CD4-positive, alpha-beta T cell (primary cell): ENCODE results near the gene XPC. TPM values are rescaled to one million over a fixed set of nuclear protein-coding genes. Genes with fewer than 3 reads are reported as not detected.
A peak's percentile ranks its signal among the peaks of the same experiment; 100 is the strongest.

Experiments
- ATAC-seq: fragments of 200-7000 bp; cut with Tn5 transposase; one replicate; pipeline ENCODE4 v1.10.0; 2022; ENCODE audit warnings: mild to moderate bottlenecking; ENCODE audit not compliant: poor library complexity
- CTCF ChIA-PET: fragments of 350-600 bp; sonication (Branson Sonifier 250); formaldehyde crosslinking; loops from one replicate; lab custom pipeline; 2021; ENCODE audit warnings: antibody characterized with exemption, inconsistent platforms; lab: Charles Lee
- POLR2A ChIA-PET: fragments of 350-600 bp; sonication (Branson Sonifier 250); formaldehyde crosslinking; loops from one replicate; lab custom pipeline; 2021; ENCODE audit warnings: antibody characterized with exemption, inconsistent platforms; lab: Charles Lee
- DNase-seq, 14 experiments: peaks; one replicate each; pipeline ENCODE4 v3.0.0-alpha.2; 2013 to 2020; ENCODE audit warnings: mixed read lengths in 2 of 14
- H3K27ac ChIP-seq, 2 donors: one replicate each; pipeline versions ENCODE4 v1.5.1 to v1.7.0; 2013; ENCODE audit warnings: low read length in 2 of 2, low read depth in 1 of 2, mild to moderate bottlenecking in 1 of 2
- H3K27me3 ChIP-seq, 2 experiments: 1 replicate in 1 of 2; 2 replicates in 1 of 2; pipeline versions ENCODE4 v1.6.1 to v1.7.0; 2013; ENCODE audit warnings: low read length in 2 of 2, control low read depth in 1 of 2, mild to moderate bottlenecking in 1 of 2, moderate library complexity in 1 of 2; ENCODE audit not compliant: insufficient read depth in 2 of 2, control insufficient read depth in 1 of 2
- H3K36me3 ChIP-seq: one replicate; pipeline ENCODE4 v1.6.1; 2013; ENCODE audit warnings: low read length, control low read depth; ENCODE audit not compliant: insufficient read depth
- H3K4me1 ChIP-seq: one replicate; pipeline ENCODE4 v1.6.1; 2013; ENCODE audit warnings: low read length, control low read depth; ENCODE audit not compliant: insufficient read depth
- H3K4me3 ChIP-seq: one replicate; pipeline ENCODE4 v1.5.1; 2013; ENCODE audit warnings: mild to moderate bottlenecking, low read length, moderate library complexity
- H3K9me3 ChIP-seq, 2 experiments: 1 replicate in 1 of 2; 2 replicates in 1 of 2; pipeline versions ENCODE4 v1.6.1 to v1.7.0; 2013; ENCODE audit warnings: low read length in 2 of 2, mild to moderate bottlenecking in 2 of 2, control low read depth in 1 of 2, moderate library complexity in 1 of 2; ENCODE audit not compliant: control insufficient read depth in 1 of 2, insufficient read depth in 1 of 2
- H3K27ac Mint-ChIP-seq: one replicate; pipeline ENCODE4 v1.8.0; 2020; ENCODE audit warnings: mixed read lengths
- H3K27me3 Mint-ChIP-seq: one replicate; pipeline ENCODE4 v1.8.0; 2021; ENCODE audit warnings: mixed read lengths
- H3K36me3 Mint-ChIP-seq: one replicate; pipeline ENCODE4 v1.8.0; 2021; ENCODE audit warnings: low read depth, mixed read lengths
- H3K4me1 Mint-ChIP-seq: one replicate; pipeline ENCODE4 v1.8.0; 2021; ENCODE audit warnings: low read depth, mixed read lengths
- H3K4me3 Mint-ChIP-seq: one replicate; pipeline ENCODE4 v1.8.0; 2020; ENCODE audit warnings: mild to moderate bottlenecking, mixed read lengths
- H3K9me3 Mint-ChIP-seq: one replicate; pipeline ENCODE4 v1.8.0; 2020; ENCODE audit warnings: mixed read lengths
- intact Hi-C, 2 experiments: fragments of 100-400 bp; cut with DNase I in 1 of 2; cut with micrococcal nuclease in 1 of 2; formaldehyde crosslinking; loops; one replicate each; pipeline versions ENCODE4 v1.15.1 to v1.9.0; 2023 to 2025; cut with DNase I, micrococcal nuclease
- total RNA-seq, 174 experiments: library from RNA in 2 of 174; stranded (reverse) in 2 of 174; gene quantifications; one replicate each; pipeline ENCODE4 v1.2.3 and lab custom pipeline; 2021 to 2026
- TF ChIP-seq, protein P1 (sequence below): fragments of 200-600 bp; IDR thresholded peaks from one replicate; pipeline ENCODE4 v1.8.0; 2022; ENCODE audit warnings: antibody characterized with exemption, mild to moderate bottlenecking

Gene XPC
- total RNA-seq, 2 experiments from 2014 or later = 59.2 to 65.1 TPM

DNA sequence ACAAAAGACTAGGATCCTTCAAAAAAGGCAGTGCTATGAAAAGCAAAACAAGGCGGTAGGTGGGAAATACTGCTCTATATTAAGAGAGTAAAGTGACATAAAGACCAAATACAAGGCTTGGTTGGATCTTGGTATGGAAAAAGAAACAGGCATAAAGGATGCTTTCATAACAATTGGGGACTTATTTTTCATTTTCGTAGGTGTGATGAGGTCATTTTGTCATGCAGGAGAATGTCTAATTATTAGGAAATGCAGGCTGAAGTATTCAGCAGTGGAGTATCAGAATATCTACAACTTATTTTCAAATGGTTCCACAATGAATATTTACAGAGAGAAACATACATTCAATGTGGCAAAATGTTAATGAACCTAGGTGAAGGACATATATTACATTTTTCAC lies 9.0 kb downstream of the XPC start:
- POLR2A ChIA-PET = no interaction called here
- ATAC-seq (no peak), DNase-seq (no peak)
- H3K4me1 Mint-ChIP-seq = peaks cover 57% of the 10 kb centered on the region
- CTCF ChIA-PET = no interaction called here
- no peaks in the 10 kb centered on the region for H3K9me3 Mint-ChIP-seq
- H3K27ac Mint-ChIP-seq = peak overlapping the region; percentile 25
- intact Hi-C loops = no loop called here
- peaks cover 90% of the 10 kb centered on the region for H3K36me3 Mint-ChIP-seq
- H3K4me1 ChIP-seq = peaks cover 10% of the 10 kb centered on the region
- H3K36me3 ChIP-seq = peaks cover 85% of the 10 kb centered on the region
- TF ChIP-seq, protein P1, sequence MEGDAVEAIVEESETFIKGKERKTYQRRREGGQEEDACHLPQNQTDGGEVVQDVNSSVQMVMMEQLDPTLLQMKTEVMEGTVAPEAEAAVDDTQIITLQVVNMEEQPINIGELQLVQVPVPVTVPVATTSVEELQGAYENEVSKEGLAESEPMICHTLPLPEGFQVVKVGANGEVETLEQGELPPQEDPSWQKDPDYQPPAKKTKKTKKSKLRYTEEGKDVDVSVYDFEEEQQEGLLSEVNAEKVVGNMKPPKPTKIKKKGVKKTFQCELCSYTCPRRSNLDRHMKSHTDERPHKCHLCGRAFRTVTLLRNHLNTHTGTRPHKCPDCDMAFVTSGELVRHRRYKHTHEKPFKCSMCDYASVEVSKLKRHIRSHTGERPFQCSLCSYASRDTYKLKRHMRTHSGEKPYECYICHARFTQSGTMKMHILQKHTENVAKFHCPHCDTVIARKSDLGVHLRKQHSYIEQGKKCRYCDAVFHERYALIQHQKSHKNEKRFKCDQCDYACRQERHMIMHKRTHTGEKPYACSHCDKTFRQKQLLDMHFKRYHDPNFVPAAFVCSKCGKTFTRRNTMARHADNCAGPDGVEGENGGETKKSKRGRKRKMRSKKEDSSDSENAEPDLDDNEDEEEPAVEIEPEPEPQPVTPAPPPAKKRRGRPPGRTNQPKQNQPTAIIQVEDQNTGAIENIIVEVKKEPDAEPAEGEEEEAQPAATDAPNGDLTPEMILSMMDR = no peak
- H3K27ac ChIP-seq = no peak overlapping the region
- H3K27me3 Mint-ChIP-seq = no peaks in the 10 kb centered on the region
- H3K27me3 ChIP-seq = no peaks in the 10 kb centered on the region
- H3K4me3 Mint-ChIP-seq = no peak overlapping the region
- no peaks in the 10 kb centered on the region for H3K9me3 ChIP-seq
- no peak overlapping the region for H3K4me3 ChIP-seq

DNA sequence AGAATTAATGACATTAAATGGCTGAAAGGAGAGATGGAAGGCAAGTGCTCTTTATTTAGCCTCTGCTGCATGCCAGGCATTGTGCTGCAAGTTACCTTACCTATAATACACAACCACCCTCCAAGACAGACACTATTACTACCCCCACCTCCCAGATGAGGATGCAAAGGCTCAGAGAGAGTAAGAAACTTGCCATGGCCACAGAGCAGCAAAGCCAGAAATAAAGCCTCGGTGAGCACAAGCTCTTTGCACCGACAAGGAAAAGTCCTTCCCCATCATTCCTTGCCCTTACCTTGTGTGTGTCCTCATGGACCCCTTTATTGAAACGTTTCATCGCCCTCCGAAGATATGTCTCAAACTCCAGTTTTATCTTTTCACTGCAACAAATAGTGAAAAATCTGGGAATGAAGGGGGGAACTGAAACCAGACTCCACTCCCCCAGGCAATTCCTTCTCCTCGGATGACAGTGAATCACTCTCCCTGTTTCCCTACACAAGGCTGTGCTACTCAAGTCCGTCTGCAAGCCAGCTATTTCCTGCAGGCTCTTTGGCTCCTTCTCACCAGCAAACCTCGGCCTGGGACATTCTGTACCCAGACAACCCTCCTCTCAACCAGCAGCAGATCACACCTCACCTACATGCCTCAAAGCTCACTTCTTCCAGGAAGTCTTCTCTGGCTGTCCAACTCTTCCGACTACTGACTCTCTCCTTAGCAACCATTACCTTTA lies 11.4 kb downstream of the XPC start:
- H3K9me3 ChIP-seq = no peaks in the 10 kb centered on the region
- TF ChIP-seq, protein P1 = no peak
- Mint-ChIP-seq H3K9me3 (no peaks in the 10 kb centered on the region), H3K27me3 (no peaks in the 10 kb centered on the region), H3K36me3 (peaks cover 100% of the 10 kb centered on the region), H3K4me1 (peaks cover 45% of the 10 kb centered on the region), H3K4me3 (no peak overlapping the region), H3K27ac (no peak overlapping the region)
- POLR2A ChIA-PET = interaction anchor here (1.5 to 2.8 kb wide), 2 partner anchors 9 to 12 kb away, joined by 4 to 10 read pairs; partner anchors contain the start of genes LSM3 and XPC
- H3K27ac ChIP-seq = no peak overlapping the region
- CTCF ChIA-PET = interaction anchor here (1.3 to 1.5 kb wide), 2 partner anchors 9 kb away, joined by 3 read pairs; no protein-coding TSS in a partner anchor
- intact Hi-C loops = no loop called here
- DNase-seq (no peak), ATAC-seq (no peak)
- H3K27me3 ChIP-seq = no peaks in the 10 kb centered on the region
- H3K4me3 ChIP-seq = no peak overlapping the region
- peaks cover 100% of the 10 kb centered on the region for H3K36me3 ChIP-seq
- H3K4me1 ChIP-seq = peaks cover under 1% of the 10 kb centered on the region

DNA sequence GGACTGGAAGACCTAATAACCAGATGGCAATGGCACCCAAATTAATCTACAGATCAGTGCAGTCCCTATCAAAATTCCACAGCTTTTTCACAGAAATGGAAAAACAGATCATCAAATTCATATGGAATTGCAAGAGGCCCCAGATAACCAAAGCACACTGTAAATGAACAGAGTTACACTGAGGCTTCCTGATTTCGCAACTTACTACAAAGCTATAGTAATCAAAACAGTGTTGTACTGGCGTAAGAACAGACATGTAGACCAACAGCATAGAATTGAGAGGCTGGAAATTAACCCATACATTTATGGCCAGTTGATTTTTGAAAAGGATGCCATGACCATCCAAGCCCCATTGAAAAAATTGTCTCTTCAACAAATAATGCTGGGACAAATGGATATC lies 16.2 kb downstream of the XPC start:
- H3K27me3 ChIP-seq = no peaks in the 10 kb centered on the region
- no peaks in the 10 kb centered on the region for H3K4me1 ChIP-seq
- Mint-ChIP-seq H3K27me3 (no peaks in the 10 kb centered on the region), H3K27ac (no peak overlapping the region), H3K4me3 (no peak overlapping the region), H3K36me3 (peaks cover 100% of the 10 kb centered on the region), H3K9me3 (peaks cover 4% of the 10 kb centered on the region), H3K4me1 (peaks cover 11% of the 10 kb centered on the region)
- no peak overlapping the region for H3K4me3 ChIP-seq
- CTCF ChIA-PET = interaction anchor here (1.0 to 1.3 kb wide), 2 partner anchors 17 to 282 kb away, joined by 3 to 4 read pairs; partner anchors contain the start of gene WNT7A
- no peak for ATAC-seq
- intact Hi-C loops = no loop called here
- TF ChIP-seq, protein P1 = no peak
- POLR2A ChIA-PET = interaction anchor here (0.6 to 3.2 kb wide), 2 partner anchors 16 to 24 kb away, joined by 3 to 14 read pairs; partner anchors contain the start of genes LSM3 and XPC
- DNase-seq = no peak
- H3K9me3 ChIP-seq = peaks cover 0 to 12% of the 10 kb centered on the region in 2 experiments
- no peak overlapping the region for H3K27ac ChIP-seq
- peaks cover 100% of the 10 kb centered on the region for H3K36me3 ChIP-seq
